Osteoblast (primary cell): Measurements from ENCODE around the gene CIB4. TPM values are rescaled to one million over a fixed set of nuclear protein-coding genes. Genes with fewer than 3 reads are reported as not detected.

Source experiments
- DNase-seq: peaks from one replicate; pipeline ENCODE4 v3.0.0; 2011; ENCODE audit warnings: low spot score, mixed read lengths; ENCODE audit not compliant: insufficient read length; ENCODE audit errors: missing footprints
- H2AFZ ChIP-seq: 2 replicates; pipeline ENCODE4 v1.6.0; 2011; ENCODE audit warnings: mild to moderate bottlenecking, low read length
- H3K27ac ChIP-seq: 2 replicates; pipeline ENCODE4 v1.5.1; 2011; ENCODE audit warnings: mild to moderate bottlenecking, low read depth, low read length, moderate library complexity
- H3K27me3 ChIP-seq: 2 replicates; pipeline ENCODE4 v1.6.0; 2012; ENCODE audit warnings: mild to moderate bottlenecking, control low read depth, inconsistent platforms, low read length, moderate library complexity; ENCODE audit not compliant: insufficient read depth
- H3K36me3 ChIP-seq: 2 replicates; pipeline ENCODE4 v1.5.1; 2011; ENCODE audit warnings: mild to moderate bottlenecking, low read length, control low read depth, moderate library complexity; ENCODE audit not compliant: insufficient read depth
- H3K4me1 ChIP-seq: 2 replicates; pipeline ENCODE4 v1.5.1; 2011; ENCODE audit warnings: mild to moderate bottlenecking, low read length, control low read depth, moderate library complexity; ENCODE audit not compliant: insufficient read depth
- H3K4me2 ChIP-seq: 2 replicates; pipeline ENCODE4 v1.6.0; 2011; ENCODE audit warnings: mild to moderate bottlenecking, low read length; ENCODE audit not compliant: insufficient read depth
- H3K4me3 ChIP-seq: fragments of 200-600 bp; sonication (generic); 3 replicates; pipeline ENCODE4 v1.5.1; 2012; ENCODE audit warnings: mild to moderate bottlenecking, low read length, inconsistent platforms; ENCODE audit not compliant: insufficient read depth
- H3K79me2 ChIP-seq: 2 replicates; pipeline ENCODE4 v1.6.0; 2012; ENCODE audit warnings: mild to moderate bottlenecking, low read length, control low read depth, inconsistent platforms; ENCODE audit not compliant: insufficient read depth
- H3K9me3 ChIP-seq: 2 replicates; pipeline ENCODE4 v1.5.1; 2011; ENCODE audit warnings: low read depth, low read length, control low read depth
- H4K20me1 ChIP-seq: 2 replicates; pipeline ENCODE4 v1.6.0; 2012; ENCODE audit warnings: mild to moderate bottlenecking, low read length, control low read depth; ENCODE audit not compliant: insufficient read depth
- total RNA-seq: library from RNA; depleted of rRNA; stranded (reverse); fragments of >200 nt; gene quantifications from 2 replicates; pipeline ENCODE4 v1.2.3, GENCODE V29; 2012
- TF ChIP-seq, protein P1 (sequence below): IDR thresholded peaks from 2 replicates; pipeline ENCODE4 v1.5.1; 2011; ENCODE audit warnings: mild to moderate bottlenecking, low read depth, low read length, moderate library complexity; ENCODE audit errors: extremely low read depth

CIB4 gene
- total RNA-seq, 1 donor, result not detected

DNA sequence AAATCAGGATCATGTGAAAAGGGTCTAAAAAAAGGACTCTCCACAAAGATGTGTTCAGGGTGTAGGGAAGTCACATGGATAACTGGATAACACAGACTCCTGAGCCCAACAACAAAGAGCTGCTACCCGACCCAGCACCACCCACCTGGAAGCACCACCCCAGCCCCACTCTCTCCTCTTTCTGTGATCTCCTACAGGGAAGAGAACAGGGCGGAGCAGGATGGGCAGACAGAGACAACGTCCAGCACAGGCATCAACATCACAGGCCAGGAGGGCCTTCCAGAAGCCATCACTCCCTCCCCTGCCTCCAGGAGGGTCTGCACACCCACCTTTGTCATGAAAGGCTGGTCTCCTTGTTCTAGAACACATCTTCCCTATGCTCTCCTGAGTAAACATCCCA lies 1.3 kb upstream of the CIB4 start:
- no peaks in the 10 kb centered on the region for H3K36me3 ChIP-seq
- H3K4me2 ChIP-seq, result no peak overlapping the region
- no peak overlapping the region for H3K4me3 ChIP-seq
- DNase-seq, result no peak
- H3K9me3 ChIP-seq, result no peaks in the 10 kb centered on the region
- H2AFZ ChIP-seq, result no peak overlapping the region
- H3K27me3 ChIP-seq, result peaks cover 49% of the 10 kb centered on the region
- H3K79me2 ChIP-seq, result no peaks in the 10 kb centered on the region
- no peaks in the 10 kb centered on the region for H4K20me1 ChIP-seq
- no peaks in the 10 kb centered on the region for H3K4me1 ChIP-seq
- H3K27ac ChIP-seq, result no peak overlapping the region
- TF ChIP-seq, protein P1, sequence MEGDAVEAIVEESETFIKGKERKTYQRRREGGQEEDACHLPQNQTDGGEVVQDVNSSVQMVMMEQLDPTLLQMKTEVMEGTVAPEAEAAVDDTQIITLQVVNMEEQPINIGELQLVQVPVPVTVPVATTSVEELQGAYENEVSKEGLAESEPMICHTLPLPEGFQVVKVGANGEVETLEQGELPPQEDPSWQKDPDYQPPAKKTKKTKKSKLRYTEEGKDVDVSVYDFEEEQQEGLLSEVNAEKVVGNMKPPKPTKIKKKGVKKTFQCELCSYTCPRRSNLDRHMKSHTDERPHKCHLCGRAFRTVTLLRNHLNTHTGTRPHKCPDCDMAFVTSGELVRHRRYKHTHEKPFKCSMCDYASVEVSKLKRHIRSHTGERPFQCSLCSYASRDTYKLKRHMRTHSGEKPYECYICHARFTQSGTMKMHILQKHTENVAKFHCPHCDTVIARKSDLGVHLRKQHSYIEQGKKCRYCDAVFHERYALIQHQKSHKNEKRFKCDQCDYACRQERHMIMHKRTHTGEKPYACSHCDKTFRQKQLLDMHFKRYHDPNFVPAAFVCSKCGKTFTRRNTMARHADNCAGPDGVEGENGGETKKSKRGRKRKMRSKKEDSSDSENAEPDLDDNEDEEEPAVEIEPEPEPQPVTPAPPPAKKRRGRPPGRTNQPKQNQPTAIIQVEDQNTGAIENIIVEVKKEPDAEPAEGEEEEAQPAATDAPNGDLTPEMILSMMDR, result no peak

DNA sequence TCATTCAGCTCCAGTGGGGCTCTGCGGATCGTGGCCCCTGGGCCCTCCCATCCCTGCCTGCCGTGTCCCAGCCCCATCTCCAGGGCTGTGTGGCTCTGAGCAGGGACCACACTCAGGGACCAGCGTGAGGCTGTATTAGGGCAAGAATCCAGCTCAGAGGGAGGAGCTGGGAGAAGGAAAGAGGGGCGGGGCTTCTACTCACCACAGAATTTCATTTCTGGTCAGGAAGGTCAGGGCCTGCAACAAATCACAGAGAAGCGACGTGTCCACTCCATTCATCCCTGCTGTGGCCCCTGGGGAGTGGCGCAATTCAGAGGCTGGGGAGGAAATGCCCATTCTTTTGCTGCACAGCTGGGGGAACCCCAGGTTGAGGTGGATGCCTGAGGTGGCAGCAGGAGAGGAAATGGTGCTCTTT lies 828 bp downstream of the CIB4 start:
- Histone ChIP-seq H2AFZ (no peak overlapping the region), H3K27ac (no peak overlapping the region), H3K4me1 (no peaks in the 10 kb centered on the region), H3K79me2 (no peaks in the 10 kb centered on the region), H3K36me3 (no peaks in the 10 kb centered on the region), H3K27me3 (peaks cover 47% of the 10 kb centered on the region), H3K9me3 (no peaks in the 10 kb centered on the region), H3K4me3 (no peak overlapping the region), H3K4me2 (no peak overlapping the region), H4K20me1 (no peaks in the 10 kb centered on the region)
- DNase-seq, result no peak
- TF ChIP-seq, protein P1, result no peak

DNA sequence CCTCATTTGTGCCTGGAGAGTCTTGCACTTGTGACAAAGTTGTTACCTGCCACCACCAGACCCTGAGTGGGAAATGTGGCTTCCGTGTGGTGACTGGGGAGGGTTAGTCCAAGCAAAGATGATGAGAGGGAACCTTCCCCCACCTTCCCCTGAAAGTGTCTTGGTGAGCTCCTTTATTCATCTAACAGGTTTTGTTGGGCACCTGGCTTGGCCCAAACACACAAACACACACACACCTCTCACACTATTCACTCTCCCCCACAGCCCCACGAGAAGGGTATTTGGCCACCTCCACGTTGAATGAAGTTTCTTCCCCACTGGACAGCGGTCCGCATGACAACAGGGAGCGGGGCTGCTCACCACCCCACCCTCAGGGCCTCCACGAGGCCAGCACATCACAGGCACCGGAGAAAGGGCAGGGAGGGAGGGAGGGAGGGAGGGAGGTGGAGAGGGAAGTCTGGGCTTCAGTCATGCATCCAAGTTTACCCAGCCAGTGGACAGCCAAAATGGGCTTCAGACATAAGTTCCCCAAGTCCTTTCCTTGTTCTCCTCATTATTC lies 1.4 kb downstream of the CIB4 start:
- H2AFZ ChIP-seq, result no peak overlapping the region
- H3K4me2 ChIP-seq, result no peak overlapping the region
- H3K79me2 ChIP-seq, result no peaks in the 10 kb centered on the region
- H3K9me3 ChIP-seq, result no peaks in the 10 kb centered on the region
- DNase-seq, result no peak
- peaks cover 45% of the 10 kb centered on the region for H3K27me3 ChIP-seq
- no peaks in the 10 kb centered on the region for H4K20me1 ChIP-seq
- TF ChIP-seq, protein P1, result no peak
- H3K4me1 ChIP-seq, result no peaks in the 10 kb centered on the region
- H3K27ac ChIP-seq, result no peak overlapping the region
- H3K4me3 ChIP-seq, result no peak overlapping the region
- no peaks in the 10 kb centered on the region for H3K36me3 ChIP-seq

DNA sequence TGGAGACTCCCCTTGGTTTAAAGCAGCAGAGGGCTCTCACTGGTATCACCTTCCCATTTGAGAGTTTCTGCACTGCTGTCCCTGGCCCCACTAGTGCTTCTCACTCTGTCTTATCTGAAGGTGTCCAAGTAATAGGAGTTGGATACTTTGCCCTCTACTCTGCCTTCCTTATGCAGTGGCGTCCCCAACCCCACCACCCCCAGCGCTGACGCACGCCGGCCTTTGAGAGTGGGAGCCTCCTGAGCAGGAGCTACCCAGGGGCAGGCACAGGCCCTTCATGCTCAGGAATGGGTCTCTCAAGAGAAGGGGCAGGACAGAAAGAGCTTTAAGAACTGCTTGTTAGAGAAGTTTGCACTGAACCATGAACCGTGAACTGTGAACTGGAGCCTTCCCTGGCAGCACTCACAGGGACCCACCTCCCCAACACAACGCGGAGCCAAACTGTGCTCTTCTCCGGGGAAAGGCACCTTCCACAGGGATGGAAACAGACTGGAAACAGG lies 3.3 kb downstream of the CIB4 start:
- peaks cover 55% of the 10 kb centered on the region for H3K27me3 ChIP-seq
- H2AFZ ChIP-seq, result no peak overlapping the region

More for the DNA sequence above, 3.3 kb downstream of the CIB4 start:
- no peaks in the 10 kb centered on the region for H4K20me1 ChIP-seq
- no peak for DNase-seq
- no peaks in the 10 kb centered on the region for H3K36me3 ChIP-seq
- H3K4me3 ChIP-seq, result no peak overlapping the region
- TF ChIP-seq, protein P1, result no peak
- no peak overlapping the region for H3K27ac ChIP-seq
- no peaks in the 10 kb centered on the region for H3K9me3 ChIP-seq
- H3K4me1 ChIP-seq, result no peaks in the 10 kb centered on the region
- H3K4me2 ChIP-seq, result no peak overlapping the region
- no peaks in the 10 kb centered on the region for H3K79me2 ChIP-seq
